ENCODE data around the gene KLK4. TPM values are rescaled to one million over a fixed set of nuclear protein-coding genes. Genes with fewer than 3 reads are reported as not detected.

The KLK4 gene
- total RNA-seq, 1 donor from 2014 or later: not detected

GRCh38 chr19:50947123-50947522 is 35.9 kb upstream of the KLK4 start:
- Histone ChIP-seq H3K4me3 (no peak overlapping the region), H3K36me3 (no peaks in the 10 kb centered on the region), H3K27ac (replicated peaks) (no peak overlapping the region), H3K4me1 (no peaks in the 10 kb centered on the region), H3K27me3 (ENCODE audit: low read depth) (peaks cover 72% of the 10 kb centered on the region), H3K9me3 (replicated peaks) (peaks cover 2% of the 10 kb centered on the region)
- no peak for DNase-seq
- intact Hi-C loops (cut with micrococcal nuclease): no loop called here
- no peak for TF ChIP-seq CTCF (IDR thresholded peaks at IDR 0.05; ENCODE audit: borderline replicate concordance)

- no peak for TF ChIP-seq CTCF (IDR thresholded peaks at IDR 0.05; ENCODE audit: borderline replicate concordance)
- intact Hi-C loops (cut with micrococcal nuclease): no loop called here
- H3K36me3 ChIP-seq: no peaks in the 10 kb centered on the region
These were observed 33.6 kb upstream of the KLK4 start for GRCh38 chr19:50944795-50945194.

GRCh38 chr19:50943074-50943828 is 32.1 kb upstream of the KLK4 start:
- no peak for DNase-seq
- TF ChIP-seq CTCF (IDR thresholded peaks at IDR 0.05; ENCODE audit: borderline replicate concordance): no peak
- H3K4me1 ChIP-seq: no peaks in the 10 kb centered on the region
- H3K27ac ChIP-seq (replicated peaks): no peak overlapping the region
- intact Hi-C loops (cut with micrococcal nuclease): no loop called here
- peaks cover 78% of the 10 kb centered on the region for H3K27me3 ChIP-seq (ENCODE audit: low read depth)
- H3K9me3 ChIP-seq (replicated peaks): peaks cover 12% of the 10 kb centered on the region
- no peak overlapping the region for H3K4me3 ChIP-seq
- no peaks in the 10 kb centered on the region for H3K36me3 ChIP-seq

More at GRCh38 chr19:50944795-50945194, 33.6 kb upstream of the KLK4 start:
- no peak overlapping the region for H3K4me3 ChIP-seq
- H3K27me3 ChIP-seq (ENCODE audit: low read depth): peaks cover 71% of the 10 kb centered on the region
- H3K4me1 ChIP-seq: no peaks in the 10 kb centered on the region
- H3K9me3 ChIP-seq (replicated peaks): peaks cover 5% of the 10 kb centered on the region
- no peak overlapping the region for H3K27ac ChIP-seq (replicated peaks)
- no peak for DNase-seq

GRCh38 chr19:50939596-50939995 is 28.4 kb upstream of the KLK4 start:
- peaks cover 12% of the 10 kb centered on the region for H3K9me3 ChIP-seq (replicated peaks)
- H3K36me3 ChIP-seq: no peaks in the 10 kb centered on the region
- intact Hi-C loops (cut with micrococcal nuclease): no loop called here
- H3K4me1 ChIP-seq: no peaks in the 10 kb centered on the region
- H3K27ac ChIP-seq (replicated peaks): no peak overlapping the region
- H3K27me3 ChIP-seq (ENCODE audit: low read depth): peaks cover 88% of the 10 kb centered on the region
- no peak overlapping the region for H3K4me3 ChIP-seq
- TF ChIP-seq CTCF (IDR thresholded peaks at IDR 0.05; ENCODE audit: borderline replicate concordance): no peak
- DNase-seq: no peak

- Histone ChIP-seq H3K4me3 (no peak overlapping the region), H3K9me3 (replicated peaks) (no peaks in the 10 kb centered on the region), H3K27me3 (ENCODE audit: low read depth) (peaks cover 97% of the 10 kb centered on the region), H3K27ac (replicated peaks) (no peak overlapping the region), H3K36me3 (no peaks in the 10 kb centered on the region), H3K4me1 (no peaks in the 10 kb centered on the region)
- TF ChIP-seq CTCF (IDR thresholded peaks at IDR 0.05; ENCODE audit: borderline replicate concordance): no peak
- DNase-seq: no peak
- intact Hi-C loops (cut with micrococcal nuclease): no loop called here
These were observed 22.4 kb upstream of the KLK4 start for GRCh38 chr19:50933640-50934039.

Data from left ventricle myocardium inferior (tissue), 1 donor.